Measurements from ENCODE around the gene FARS2.

- TF ChIP-seq, protein P1, sequence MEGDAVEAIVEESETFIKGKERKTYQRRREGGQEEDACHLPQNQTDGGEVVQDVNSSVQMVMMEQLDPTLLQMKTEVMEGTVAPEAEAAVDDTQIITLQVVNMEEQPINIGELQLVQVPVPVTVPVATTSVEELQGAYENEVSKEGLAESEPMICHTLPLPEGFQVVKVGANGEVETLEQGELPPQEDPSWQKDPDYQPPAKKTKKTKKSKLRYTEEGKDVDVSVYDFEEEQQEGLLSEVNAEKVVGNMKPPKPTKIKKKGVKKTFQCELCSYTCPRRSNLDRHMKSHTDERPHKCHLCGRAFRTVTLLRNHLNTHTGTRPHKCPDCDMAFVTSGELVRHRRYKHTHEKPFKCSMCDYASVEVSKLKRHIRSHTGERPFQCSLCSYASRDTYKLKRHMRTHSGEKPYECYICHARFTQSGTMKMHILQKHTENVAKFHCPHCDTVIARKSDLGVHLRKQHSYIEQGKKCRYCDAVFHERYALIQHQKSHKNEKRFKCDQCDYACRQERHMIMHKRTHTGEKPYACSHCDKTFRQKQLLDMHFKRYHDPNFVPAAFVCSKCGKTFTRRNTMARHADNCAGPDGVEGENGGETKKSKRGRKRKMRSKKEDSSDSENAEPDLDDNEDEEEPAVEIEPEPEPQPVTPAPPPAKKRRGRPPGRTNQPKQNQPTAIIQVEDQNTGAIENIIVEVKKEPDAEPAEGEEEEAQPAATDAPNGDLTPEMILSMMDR (optimal IDR thresholded peaks at IDR 0.05 in 1 of 3, IDR thresholded peaks at IDR 0.05 in 1 of 3, conservative IDR thresholded peaks at IDR 0.05 in 1 of 3; ENCODE audit: extremely low read depth in 1 of 3, insufficient read depth in 2 of 3, low read length in 3 of 3), result no peak
- no peak for TF ChIP-seq EZH2 (IDR thresholded peaks at IDR 0.05; ENCODE audit: low read length)
Measured at GRCh38 chr6:5260661-5261544, at the start of gene FARS2, which contains the start of gene LYRM4.
